Right ventricle myocardium inferior (tissue), 1 donor: ENCODE data around the gene ARID4B. TPM values are rescaled to one million over a fixed set of nuclear protein-coding genes. Genes with fewer than 3 reads are reported as not detected.
"Not testable (repeated sequence)": the region's sequence is repeated elsewhere in the genome, so short reads cannot be mapped to it uniquely, and the experiment has no call there.

ENCODE experiments used
- ATAC-seq: fragments of 200-7000 bp; cut with Tn5 transposase; one replicate; pipeline ENCODE4 v1.9.1; 2020; ENCODE audit warnings: mild to moderate bottlenecking, moderate library complexity
- DNase-seq: peaks from one replicate; pipeline ENCODE4 v3.0.0; 2021; ENCODE audit errors: missing footprints
- intact Hi-C: fragments of 100-400 bp; cut with DNase I; formaldehyde crosslinking; loops from one replicate; pipeline ENCODE4 v1.11.0; 2022
- total RNA-seq: library from RNA; stranded (reverse); fragmentation: NEBNext Ultra II Directional; extraction: Animal tissue kit (Norgen Biotek cat#: 25700); gene quantifications from one replicate; pipeline ENCODE4 v1.2.1, GENCODE V29; 2021
- donor health status: DM: no; HTN: yes; CAD: no; lungs with severe emphysema.

Gene ARID4B
- total RNA-seq, 1 donor from 2014 or later: 14.8 TPM

DNA sequence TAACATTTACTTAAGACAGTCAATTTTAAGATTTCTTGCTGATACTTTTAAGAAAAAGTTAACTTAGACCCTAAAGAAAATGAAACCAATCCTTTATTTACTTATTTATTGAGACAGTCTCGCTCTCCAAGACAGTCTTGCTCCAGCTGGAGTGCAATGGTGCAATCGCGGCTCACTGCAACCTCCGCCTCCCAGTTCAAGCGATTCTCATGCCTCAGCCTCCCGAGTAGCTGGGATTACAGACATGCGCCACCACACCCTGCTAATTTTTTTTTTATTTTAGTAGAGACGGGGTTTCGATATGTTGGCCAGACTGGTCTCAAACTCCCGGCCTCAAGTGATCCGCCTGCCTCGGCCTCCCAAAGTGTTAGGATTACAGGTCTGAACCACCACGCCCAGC, 44.3 kb downstream of the ARID4B start:
- ATAC-seq, intact Hi-C loops, DNase-seq: not testable (repeated sequence)

DNA sequence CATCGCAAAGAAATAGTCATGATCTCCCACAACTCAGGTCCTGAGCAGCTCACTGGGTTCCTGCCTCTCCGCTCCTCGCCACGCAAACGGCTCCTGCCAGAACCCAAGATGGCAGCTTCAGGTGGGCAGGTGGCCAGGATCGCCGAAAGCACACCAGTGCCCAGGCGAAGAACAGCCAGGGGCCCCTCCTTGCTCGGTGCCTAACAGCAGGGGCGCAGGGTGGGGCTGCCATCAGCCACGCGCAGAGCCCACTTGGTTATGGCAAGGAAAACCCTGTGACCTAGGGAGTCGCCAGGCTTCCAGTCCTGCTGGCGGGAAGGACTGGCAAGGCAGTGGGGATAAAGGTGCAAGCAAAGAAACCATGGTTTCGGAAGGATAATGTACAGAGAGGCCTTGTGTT, 47.5 kb downstream of the ARID4B start:
- ATAC-seq (peak; percentile 23), DNase-seq (no peak)
- intact Hi-C loops: no loop called here

DNA sequence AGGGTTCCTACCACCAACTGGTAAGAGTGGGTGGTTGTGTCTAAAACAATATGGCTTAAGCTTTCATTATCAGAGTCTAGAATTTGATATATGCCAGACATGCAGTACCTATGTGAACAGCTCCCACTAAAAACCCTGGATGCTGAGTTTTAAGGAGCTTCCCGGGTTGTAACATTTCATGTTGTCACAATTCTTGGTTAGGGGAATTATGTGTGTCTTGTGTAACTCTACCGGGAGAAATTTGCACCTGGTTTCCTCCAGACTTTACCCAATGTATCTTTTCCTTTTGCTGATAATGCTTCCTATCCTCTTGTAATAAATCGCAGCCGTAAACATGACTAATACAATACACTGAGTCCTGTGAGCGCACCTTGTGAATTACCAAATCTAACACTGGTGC, 48.3 kb downstream of the ARID4B start:
- ATAC-seq: no peak
- intact Hi-C loops: no loop called here

DNA sequence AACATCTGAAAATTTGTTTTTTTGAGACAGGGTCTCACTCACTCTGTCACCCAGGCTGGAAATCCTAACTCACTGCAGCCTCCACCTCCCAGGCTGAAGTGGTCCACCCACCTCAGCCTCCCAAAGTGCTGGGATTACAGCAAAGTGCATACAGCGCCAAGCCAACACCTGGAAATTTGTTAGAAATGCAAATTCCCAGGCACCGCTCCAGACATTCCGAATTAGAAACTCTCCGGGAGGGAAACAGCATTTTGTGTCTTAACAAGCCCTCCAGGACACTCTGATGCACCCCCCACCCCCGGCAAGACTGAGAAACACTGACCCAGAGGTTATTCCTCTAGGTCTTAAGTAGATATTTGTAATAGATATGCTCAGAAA, 49.1 kb downstream of the ARID4B start:
- intact Hi-C loops: no loop called here
- DNase-seq (no peak), ATAC-seq (no peak)

More for the DNA sequence above, 48.3 kb downstream of the ARID4B start:
- no peak for DNase-seq

DNA sequence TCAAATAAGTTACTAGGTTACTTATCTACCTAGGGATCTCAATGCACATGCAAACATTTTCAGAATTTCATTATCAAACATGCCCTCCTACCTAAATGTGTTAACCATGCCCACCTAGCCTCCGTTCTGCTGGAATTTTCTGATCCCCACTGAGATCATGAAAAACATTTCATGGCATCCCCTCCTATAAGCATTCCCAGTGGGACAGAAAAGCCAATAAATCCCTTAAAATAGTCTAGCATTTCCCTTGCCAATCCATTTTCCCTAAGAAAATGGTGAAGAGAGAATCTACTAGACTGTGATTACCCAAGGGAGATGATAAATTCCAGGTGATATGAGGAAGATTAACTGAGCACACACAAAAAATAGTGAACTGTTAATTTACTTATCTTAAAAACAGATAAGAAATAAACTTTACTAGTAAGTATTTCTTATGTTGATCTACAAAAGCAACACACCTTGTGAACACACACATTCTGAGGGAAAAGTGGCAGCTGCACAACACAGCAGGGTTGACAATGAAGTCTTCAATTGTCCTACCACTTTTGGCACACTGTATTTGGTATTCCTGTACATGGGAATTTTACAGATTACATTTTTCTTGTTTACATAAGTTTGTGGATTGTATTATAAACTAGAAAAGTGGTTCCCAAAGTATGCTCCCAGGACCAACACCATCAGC, 49.6 kb downstream of the ARID4B start:
- no peak for ATAC-seq
- intact Hi-C loops: no loop called here
- no peak for DNase-seq

DNA sequence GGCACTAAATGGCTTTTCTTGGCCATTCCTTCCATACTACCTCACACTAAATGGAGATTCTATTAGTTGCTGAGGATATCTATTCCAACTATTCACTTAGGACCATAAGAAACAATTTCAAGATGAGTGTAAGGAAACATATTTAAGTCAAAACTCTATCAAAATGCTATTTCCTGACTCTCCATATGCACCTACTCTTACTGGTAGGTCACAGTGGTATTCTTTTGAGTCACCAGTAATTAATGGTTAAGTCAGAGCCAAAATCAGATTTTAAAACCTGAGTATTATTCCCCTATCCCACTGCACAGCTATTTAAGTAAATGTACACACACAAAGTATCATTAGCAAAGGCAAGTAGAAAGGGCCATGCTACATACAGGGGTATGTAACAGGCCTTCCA, 50.3 kb downstream of the ARID4B start:
- intact Hi-C loops: no loop called here
- ATAC-seq: no peak

DNA sequence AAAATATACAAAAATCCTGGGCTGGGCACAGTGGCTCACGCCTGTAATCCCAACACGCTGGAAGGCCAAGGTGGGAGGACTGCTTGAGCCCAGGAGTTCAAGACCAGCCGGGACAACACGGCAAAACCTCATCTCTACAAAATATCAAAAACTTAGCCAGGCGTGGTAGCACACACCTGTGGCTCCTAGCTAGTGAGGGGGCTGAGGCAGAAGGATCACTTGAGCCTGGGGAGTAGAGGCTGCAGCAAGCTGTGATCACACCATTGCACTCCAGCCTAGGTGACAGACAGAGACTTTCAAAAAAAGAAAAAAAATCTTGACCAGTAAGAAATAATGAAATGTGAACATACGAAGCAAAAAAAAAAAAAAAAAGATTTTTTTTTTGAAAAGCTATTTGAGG, 52.1 kb downstream of the ARID4B start:
- ATAC-seq: no peak
- DNase-seq: no peak
- intact Hi-C loops: no loop called here

More for the DNA sequence above, 50.3 kb downstream of the ARID4B start:
- DNase-seq: no peak

DNA sequence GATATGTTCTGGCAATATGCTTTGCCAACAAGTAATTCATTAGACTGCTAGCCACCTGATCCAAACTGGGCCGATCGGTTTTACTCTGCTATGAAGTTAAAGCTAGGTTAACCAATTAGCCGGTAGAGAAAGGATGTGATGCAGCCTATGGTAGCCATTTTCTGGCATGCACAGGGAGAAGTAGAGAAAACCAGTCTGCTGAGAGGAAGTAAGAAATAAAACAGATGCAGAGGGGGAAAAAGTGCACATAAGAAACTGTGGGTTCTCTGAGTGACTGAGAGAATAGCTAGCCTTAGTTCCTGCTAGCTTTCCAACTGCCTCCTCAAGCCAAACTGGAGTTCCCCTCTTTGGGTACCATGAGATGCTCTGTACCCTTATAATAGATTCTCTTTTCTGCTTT, 52.8 kb downstream of the ARID4B start:
- intact Hi-C loops: no loop called here
- DNase-seq: no peak
- no peak for ATAC-seq

DNA sequence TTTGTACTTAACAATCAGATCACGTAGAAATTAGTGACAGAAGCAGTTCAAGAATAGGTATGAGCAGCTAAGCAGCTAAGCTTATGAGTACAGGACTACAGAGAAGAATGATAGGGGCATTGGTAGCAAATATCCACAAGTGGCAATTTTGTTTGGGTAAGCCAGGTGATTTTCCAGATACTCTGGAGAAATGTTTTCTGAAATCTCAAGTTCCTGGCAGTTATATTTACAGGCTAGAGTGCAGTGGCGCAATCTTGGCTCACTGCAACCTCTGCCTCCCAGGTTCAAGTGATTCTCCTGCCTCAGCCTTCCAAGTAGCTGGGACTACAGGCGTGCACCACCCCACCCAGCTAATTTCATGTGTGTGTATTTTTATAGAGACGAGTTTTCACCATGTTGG, 55.1 kb downstream of the ARID4B start:
- DNase-seq (no peak), ATAC-seq (no peak)
- intact Hi-C loops: no loop called here

DNA sequence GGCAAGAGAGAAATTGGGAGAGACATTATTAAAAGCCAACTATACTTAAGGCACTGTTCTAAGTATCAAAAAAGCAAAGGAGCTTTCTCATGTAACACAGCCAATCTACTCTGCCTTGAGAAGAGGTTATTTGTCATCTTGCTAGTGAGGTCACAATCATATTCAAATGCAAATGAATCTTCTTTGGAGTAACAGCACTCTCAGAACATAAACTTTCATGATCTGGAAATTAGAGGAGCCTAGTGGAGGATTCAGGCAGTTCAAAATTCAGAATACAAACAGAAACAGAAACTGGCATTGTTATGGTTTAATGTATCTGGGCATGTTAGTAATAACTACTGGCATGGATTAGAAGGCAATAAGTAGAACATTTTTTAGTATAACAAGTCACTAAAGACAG, 57.4 kb downstream of the ARID4B start:
- DNase-seq: no peak
- intact Hi-C loops: no loop called here
- no peak for ATAC-seq

DNA sequence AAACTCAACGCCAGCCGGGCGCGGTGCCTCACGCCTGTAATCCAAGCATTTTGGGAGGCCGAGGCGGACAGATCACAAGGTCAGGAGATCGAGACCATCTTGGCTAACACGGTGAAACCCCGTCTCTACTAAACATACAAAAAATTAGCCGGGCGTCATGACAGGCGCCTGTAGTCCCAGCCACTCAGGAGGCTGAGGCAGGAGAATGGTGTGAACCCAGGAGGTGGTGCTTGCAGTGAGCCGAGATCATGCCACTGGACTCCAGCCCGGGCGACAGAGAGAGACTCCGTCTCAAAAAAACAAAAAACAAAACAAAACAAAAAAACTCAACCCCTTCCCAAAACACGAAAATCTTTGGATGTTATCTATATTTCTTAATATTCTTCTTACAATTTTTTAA, 58.0 kb downstream of the ARID4B start:
- intact Hi-C loops, ATAC-seq, DNase-seq: not testable (repeated sequence)

DNA sequence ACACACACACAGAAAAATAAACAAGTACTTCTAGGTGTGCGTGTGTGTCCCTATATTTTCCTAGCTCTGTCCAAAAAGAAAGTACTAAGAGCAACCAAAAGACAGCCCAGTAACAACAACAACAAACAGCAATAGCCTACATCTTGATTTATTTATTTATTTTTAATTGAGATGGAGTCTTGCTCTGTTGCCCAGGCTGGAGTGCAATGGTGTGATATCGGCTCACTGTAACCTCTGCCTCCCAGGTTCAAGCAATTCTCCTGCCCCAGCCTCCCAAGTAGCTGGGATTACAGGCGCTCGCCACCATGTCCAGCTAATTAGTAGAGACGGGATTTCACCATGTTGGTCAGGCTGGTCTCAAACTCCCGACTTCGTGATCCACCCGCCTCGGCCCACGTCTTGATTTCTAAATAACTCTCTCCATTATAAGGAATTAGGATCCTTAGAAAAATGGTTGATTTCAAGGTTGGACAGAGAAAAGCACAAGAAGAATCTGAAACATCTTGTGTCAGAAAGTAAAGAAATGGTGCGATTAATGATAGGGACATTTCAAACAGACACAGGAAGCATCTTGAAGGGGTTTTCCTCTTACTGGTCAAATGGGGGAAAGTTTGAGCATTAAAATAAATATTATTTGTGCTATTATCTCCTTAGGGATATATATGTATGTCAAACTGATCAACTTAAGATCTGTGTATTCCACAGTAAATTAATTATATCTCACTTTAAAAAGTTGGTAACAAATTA, 59.4 kb downstream of the ARID4B start:
- DNase-seq (no peak), ATAC-seq (no peak)
- intact Hi-C loops: no loop called here

DNA sequence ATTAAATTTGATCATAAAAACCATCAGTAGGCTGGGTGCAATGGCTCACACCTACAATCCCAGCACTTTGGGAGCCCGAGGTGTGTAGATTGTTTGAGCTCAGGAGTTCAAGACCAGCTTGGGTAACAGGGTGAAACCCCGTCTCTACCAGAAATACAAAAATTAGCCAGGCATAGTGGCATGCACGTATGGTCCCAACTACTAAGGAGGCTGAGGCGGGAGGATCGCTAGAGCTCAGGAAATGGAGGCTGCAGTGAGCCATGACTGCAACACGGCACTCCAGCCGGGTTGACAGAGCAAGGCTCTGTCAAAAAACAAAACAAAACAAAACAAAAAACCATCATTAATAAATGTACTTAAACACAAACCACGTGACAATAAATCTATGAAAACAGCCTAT, 61.0 kb downstream of the ARID4B start:
- DNase-seq: no peak
- ATAC-seq: no peak
- intact Hi-C loops: no loop called here

DNA sequence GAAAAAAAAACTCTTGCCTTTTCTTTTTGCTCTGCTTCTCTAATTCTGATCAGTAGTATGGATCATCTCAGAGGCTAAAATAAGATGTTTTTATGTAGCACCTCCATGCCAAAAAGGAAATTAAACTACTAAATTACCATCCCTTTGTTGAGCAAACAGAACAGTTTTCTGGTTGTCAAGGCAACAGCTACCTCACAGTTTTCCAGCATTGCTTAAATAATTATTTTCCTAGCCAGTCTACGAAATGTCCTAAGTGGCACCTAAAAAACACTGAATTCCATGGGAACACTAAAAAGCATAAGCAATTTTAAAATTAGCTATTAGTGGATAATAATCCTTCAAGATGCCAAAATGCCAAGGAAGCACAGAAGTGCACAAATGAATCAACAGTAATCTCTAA, 61.7 kb downstream of the ARID4B start:
- intact Hi-C loops: no loop called here
- ATAC-seq: no peak

DNA sequence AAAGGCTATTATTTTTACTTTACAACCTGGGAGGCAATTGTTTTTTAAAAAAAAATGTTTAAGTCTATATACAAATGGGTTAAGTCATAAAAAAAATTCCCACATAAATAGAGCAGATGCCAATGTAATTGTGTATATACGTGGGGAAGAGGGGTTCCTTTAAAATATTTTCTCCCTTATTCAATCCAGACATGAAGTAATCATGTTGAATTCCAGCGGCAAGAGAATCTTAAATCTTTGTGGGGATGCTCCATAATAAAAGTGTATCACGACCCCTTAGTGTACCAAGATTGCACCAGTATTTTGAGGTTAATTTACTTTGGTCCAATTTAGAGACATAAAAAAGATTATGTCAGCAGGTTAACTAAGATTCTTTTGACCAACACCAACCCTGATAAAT, 62.1 kb downstream of the ARID4B start:
- intact Hi-C loops: no loop called here
- DNase-seq (no peak), ATAC-seq (no peak)

More for the DNA sequence above, 61.7 kb downstream of the ARID4B start:
- no peak for DNase-seq

DNA sequence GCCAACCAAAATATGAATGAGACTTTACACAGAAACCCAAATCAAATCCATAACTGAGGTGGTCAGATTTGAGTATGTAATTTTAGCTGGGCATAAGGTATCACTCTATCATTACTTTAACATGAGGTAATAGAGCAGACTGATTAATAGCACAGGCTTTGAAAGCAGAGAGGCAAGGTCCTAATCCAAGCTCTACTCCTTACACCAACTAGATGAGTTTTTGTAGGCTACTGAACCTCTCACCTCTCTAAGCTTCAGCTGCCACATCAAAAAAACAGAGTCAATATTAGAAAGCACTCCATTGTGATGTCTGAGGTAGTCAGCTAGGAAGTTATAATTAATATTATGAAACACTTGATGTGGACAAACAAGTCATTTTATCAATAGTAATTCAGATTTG, 63.7 kb downstream of the ARID4B start:
- intact Hi-C loops: no loop called here
- DNase-seq (no peak), ATAC-seq (no peak)

DNA sequence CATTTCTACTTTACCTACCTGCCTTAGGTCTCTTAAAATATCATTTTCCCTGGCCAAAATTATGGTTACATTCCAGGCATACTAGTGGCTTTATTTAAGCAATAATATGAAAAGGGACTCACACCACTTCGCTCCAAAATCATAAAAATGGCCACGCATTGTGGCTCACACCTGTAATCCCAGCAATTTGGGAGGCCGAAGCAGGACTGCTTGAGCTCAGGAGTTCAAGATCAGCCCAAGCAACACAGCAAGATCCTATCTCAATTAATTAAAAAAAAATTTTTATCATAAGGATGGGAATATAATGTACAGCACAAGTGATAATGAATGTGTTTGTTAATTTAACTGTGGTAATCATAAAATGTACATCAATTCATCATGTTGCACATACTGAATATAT, 65.4 kb downstream of the ARID4B start:
- ATAC-seq (no peak), DNase-seq (no peak)
- intact Hi-C loops: no loop called here

DNA sequence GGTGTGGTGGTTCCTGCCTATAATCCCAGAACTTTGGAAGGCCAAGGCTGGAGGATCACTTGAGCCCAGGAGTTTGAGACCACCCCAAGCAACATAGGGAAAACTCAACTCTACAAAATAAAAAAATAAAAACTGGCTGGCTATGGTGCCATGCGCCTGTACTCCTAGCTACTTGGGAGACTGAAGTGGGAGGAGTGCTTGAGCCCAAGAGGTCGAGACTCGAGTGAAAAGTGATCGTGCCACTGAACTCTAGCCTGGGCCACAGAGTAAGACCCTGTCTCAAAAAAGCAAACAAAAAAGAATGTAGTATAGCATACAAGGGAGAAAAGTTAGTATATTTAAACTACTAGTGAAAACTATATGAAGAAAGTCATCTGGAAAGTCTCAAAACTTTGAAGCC, 66.7 kb downstream of the ARID4B start:
- DNase-seq (no peak), ATAC-seq (no peak)
- intact Hi-C loops: no loop called here

DNA sequence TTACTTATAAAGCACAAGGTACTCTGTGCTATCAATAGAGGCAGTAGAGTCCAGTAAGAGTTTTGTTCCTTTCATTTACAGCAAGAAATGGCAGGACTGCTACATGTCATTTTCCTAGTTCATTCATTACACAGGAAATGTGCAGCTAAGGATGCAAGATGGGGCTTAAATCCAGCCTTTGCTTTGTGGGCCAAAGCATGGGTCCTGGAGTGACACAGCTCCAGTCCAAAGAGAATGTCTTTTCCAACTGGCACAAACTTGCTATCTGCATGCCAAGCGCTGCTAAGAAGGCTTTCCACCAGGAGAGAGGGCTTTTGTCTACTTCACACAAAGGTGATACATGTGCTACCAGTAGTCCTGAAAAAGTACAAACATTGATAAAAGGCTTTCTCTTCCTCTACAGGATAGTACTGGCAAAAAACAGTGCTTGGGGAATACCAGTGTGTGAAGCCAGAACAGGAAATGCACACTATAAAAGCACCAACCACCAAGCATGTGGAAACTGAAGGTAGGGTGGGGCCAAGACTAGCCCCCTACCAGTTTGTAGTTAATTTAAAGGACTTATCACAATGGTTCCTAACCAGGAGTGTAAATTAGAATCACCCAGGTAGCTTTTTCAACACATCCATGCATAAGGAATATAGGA, 68.7 kb downstream of the ARID4B start:
- DNase-seq: no peak
- intact Hi-C loops: no loop called here
- peak; percentile 23 for ATAC-seq

DNA sequence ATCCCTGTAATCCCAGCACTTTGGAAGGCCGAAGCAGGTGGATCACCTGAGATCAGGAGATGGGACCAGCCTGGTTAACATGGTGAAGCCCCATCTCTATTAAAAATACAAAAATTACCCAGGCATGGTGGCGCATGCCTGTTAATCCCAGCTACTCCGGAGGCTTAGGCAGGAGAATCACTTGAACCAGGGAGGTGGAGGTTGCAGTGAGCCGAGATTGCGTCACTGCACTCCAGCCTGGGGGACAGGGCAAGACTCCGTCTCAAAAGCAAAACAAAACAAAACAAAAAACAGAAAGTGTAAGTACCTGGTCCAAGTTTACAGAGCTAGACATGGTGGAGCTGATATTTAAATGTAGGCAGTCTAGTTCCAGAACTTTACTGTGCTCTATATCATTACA, 69.9 kb downstream of the ARID4B start:
- ATAC-seq, DNase-seq, intact Hi-C loops: not testable (repeated sequence)
